A673 (cell line): ENCODE results near the gene UBQLN3. TPM values are rescaled to one million over a fixed set of nuclear protein-coding genes. Genes with fewer than 3 reads are reported as not detected.

Source experiments
- BruUV-seq: library from RNA; stranded (reverse); fragments of 400-500 nt; replicated peaks from 2 replicates; lab custom pipeline; 2021; lab: Mats Ljungman, UMichigan
- CTCF ChIA-PET: fragments of 300-600 bp; sonication (Branson Sonifier 250); formaldehyde crosslinking; loops from one replicate; lab custom pipeline; 2022; ENCODE audit warnings: antibody characterized with exemption; lab: Charles Lee
- POLR2A ChIA-PET: fragments of 300-600 bp; sonication (Branson Sonifier 250); formaldehyde crosslinking; loops from one replicate; lab custom pipeline; 2022; ENCODE audit warnings: antibody characterized with exemption; ENCODE audit not compliant: low non-redundant PET; lab: Charles Lee
- DNase-seq: peaks from one replicate; pipeline ENCODE4 v3.0.0-alpha.2; 2015; ENCODE audit warnings: low spot score
- H3K27ac ChIP-seq: fragments of 200-600 bp; sonication (generic); 2 replicates; pipeline ENCODE4 v1.5.1; 2016; ENCODE audit warnings: mixed run types, low read depth, mild to moderate bottlenecking, mixed read lengths, antibody characterized with exemption, low read length; ENCODE audit not compliant: poor library complexity, severe bottlenecking
- H3K27me3 ChIP-seq: fragments of 200-600 bp; sonication (generic); replicated peaks from 2 replicates; pipeline ENCODE4 v1.6.1; 2017; ENCODE audit warnings: mixed run types, low read depth, mild to moderate bottlenecking, mixed read lengths, antibody characterized with exemption, low read length; ENCODE audit not compliant: insufficient read depth, poor library complexity
- H3K36me3 ChIP-seq: fragments of 200-600 bp; sonication (generic); 2 replicates; pipeline ENCODE4 v1.6.1; 2016; ENCODE audit warnings: mixed run types, mild to moderate bottlenecking, mixed read lengths, antibody characterized with exemption, low read length; ENCODE audit not compliant: insufficient read depth, poor library complexity, severe bottlenecking
- H3K4me1 ChIP-seq: fragments of 200-600 bp; sonication (generic); 2 replicates; pipeline ENCODE4 v1.6.1; 2017; ENCODE audit warnings: mixed run types, mild to moderate bottlenecking, mixed read lengths, antibody characterized with exemption, low read length; ENCODE audit not compliant: insufficient read depth, poor library complexity, severe bottlenecking
- H3K4me3 ChIP-seq: fragments of 200-600 bp; sonication (generic); 2 replicates; pipeline ENCODE4 v1.5.1; 2016; ENCODE audit warnings: low read depth, mixed run types, mild to moderate bottlenecking, mixed read lengths, low read length; ENCODE audit not compliant: poor library complexity, severe bottlenecking
- H3K9me3 ChIP-seq: fragments of 200-600 bp; sonication (generic); 2 replicates; pipeline ENCODE4 v1.6.1; 2016; ENCODE audit warnings: mixed run types, low read depth, mild to moderate bottlenecking, mixed read lengths, antibody characterized with exemption, low read length; ENCODE audit not compliant: poor library complexity, severe bottlenecking
- EZH2 ChIP-seq: fragments of 200-600 bp; sonication (generic); IDR thresholded peaks from 2 replicates; pipeline ENCODE4 v1.6.1; 2017; ENCODE audit warnings: borderline replicate concordance, low read depth, mild to moderate bottlenecking, mixed read lengths, antibody characterized with exemption, low read length; ENCODE audit not compliant: poor library complexity, severe bottlenecking
- intact Hi-C: fragments of 100-400 bp; cut with micrococcal nuclease; formaldehyde crosslinking; loops from one replicate; pipeline ENCODE4 v1.10.0; 2022; ENCODE audit not compliant: unreplicated experiment
- total RNA-seq: library from RNA; stranded (reverse); gene quantifications from 2 replicates; pipeline ENCODE4 v1.2.3, GENCODE V29; 2021
- TF ChIP-seq, protein P1 (sequence below): fragments of 300-800, 200-600 bp; sonication (generic); conservative IDR thresholded peaks from 2 replicates; pipeline ENCODE4 v1.5.1; 2017; ENCODE audit warnings: low read depth, mild to moderate bottlenecking, antibody characterized with exemption, low read length, moderate library complexity, mixed read lengths

UBQLN3 gene
- total RNA-seq, 1 experiment from 2014 or later, result not detected

DNA sequence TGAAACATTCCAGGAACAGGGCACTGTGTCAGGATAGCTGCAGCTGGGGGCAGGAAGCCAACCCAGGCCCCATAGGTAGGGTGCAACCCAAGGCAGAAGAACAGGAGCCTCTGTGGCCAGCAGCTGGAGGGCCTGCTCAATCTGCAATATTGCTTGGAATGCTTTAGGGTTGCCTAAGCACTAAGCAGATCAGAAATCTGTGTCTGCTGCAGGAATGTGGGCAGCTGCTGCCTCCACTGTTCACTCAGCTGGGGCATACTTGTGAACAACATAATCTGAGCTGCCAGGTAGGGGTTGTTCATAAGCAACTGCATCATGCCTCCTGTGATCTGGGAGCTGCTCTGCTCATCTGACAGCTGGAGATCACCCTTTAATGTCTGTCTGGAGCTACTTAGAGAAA, 5.1 kb upstream of the UBQLN3 start:
- H3K27me3 ChIP-seq, result no peaks in the 10 kb centered on the region
- ChIA-PET POLR2A (no interaction called here), CTCF (no interaction called here)
- DNase-seq, result no peak
- no peaks in the 10 kb centered on the region for H3K36me3 ChIP-seq
- H3K4me3 ChIP-seq, result no peak overlapping the region
- no peaks in the 10 kb centered on the region for H3K9me3 ChIP-seq
- intact Hi-C loops, result no loop called here
- no TSS peak for BruUV-seq
- no peak overlapping the region for H3K27ac ChIP-seq
- no peaks in the 10 kb centered on the region for H3K4me1 ChIP-seq
- TF ChIP-seq, protein P1, sequence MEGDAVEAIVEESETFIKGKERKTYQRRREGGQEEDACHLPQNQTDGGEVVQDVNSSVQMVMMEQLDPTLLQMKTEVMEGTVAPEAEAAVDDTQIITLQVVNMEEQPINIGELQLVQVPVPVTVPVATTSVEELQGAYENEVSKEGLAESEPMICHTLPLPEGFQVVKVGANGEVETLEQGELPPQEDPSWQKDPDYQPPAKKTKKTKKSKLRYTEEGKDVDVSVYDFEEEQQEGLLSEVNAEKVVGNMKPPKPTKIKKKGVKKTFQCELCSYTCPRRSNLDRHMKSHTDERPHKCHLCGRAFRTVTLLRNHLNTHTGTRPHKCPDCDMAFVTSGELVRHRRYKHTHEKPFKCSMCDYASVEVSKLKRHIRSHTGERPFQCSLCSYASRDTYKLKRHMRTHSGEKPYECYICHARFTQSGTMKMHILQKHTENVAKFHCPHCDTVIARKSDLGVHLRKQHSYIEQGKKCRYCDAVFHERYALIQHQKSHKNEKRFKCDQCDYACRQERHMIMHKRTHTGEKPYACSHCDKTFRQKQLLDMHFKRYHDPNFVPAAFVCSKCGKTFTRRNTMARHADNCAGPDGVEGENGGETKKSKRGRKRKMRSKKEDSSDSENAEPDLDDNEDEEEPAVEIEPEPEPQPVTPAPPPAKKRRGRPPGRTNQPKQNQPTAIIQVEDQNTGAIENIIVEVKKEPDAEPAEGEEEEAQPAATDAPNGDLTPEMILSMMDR, result no peak
- no peak for TF ChIP-seq EZH2

DNA sequence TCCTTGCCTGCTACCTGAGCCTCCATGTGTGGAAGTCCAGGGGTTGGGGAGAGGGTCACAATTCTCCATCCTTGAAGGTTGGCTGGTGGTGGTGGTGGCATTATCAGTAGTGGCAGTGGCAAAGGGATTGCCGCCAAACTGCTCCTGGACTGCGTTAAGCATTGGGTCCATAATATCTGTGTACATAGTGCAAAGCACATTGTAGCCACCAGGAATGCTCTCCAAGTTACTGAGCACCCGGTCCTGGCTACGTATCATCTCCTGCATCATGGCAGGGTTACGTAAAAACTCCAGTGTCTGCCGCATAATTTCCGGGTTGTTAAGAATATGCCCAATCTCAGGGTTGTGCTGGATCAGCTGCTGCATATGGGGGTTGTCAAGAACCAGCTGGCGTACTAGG, 1.2 kb downstream of the UBQLN3 start:
- no peaks in the 10 kb centered on the region for H3K27me3 ChIP-seq
- H3K9me3 ChIP-seq, result no peaks in the 10 kb centered on the region
- H3K27ac ChIP-seq, result no peak overlapping the region
- H3K36me3 ChIP-seq, result no peaks in the 10 kb centered on the region
- no peak for DNase-seq
- no peaks in the 10 kb centered on the region for H3K4me1 ChIP-seq
- intact Hi-C loops, result no loop called here
- BruUV-seq, result no TSS peak
- no peak overlapping the region for H3K4me3 ChIP-seq
- ChIA-PET CTCF (no interaction called here), POLR2A (no interaction called here)
- TF ChIP-seq, protein P1, result no peak
- TF ChIP-seq EZH2, result no peak

DNA sequence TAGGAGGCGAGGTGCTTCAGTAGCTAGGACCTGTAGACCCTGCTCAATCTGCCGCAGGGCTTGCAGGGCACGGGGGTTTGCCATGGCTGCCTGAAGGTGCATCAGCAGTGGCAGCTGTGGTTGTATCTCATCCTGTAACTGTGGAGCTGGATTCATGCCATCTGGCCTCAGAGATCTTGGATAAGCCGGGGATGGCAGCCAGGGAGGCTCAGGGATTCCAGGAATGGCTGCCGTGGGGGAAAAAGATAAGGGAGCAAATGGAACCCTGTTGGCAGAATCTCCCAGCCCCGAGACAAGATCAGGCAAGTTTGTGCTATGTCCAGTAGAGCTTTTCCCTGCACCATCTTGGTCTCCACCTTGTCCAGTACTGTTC, 1.8 kb downstream of the UBQLN3 start:
- no peaks in the 10 kb centered on the region for H3K36me3 ChIP-seq
- ChIA-PET CTCF (no interaction called here), POLR2A (no interaction called here)
- no peak overlapping the region for H3K27ac ChIP-seq
- no peak for TF ChIP-seq EZH2
- TF ChIP-seq, protein P1, result no peak
- no TSS peak for BruUV-seq
- DNase-seq, result no peak
- no peaks in the 10 kb centered on the region for H3K9me3 ChIP-seq
- H3K4me1 ChIP-seq, result no peaks in the 10 kb centered on the region
- intact Hi-C loops, result no loop called here
- H3K4me3 ChIP-seq, result no peak overlapping the region
- H3K27me3 ChIP-seq, result no peaks in the 10 kb centered on the region
